NCI-H146 (cell line): Measurements from ENCODE around the gene CD44.

Experiments
- DNase-seq: peaks from one replicate; lab custom pipeline; 2025; lab: John Stamatoyannopoulos, UW

Gene CD44

GRCh38 chr11:35139722-35140282, 831 bp downstream of the CD44 start:
- DNase-seq, result peak; percentile 13

- no peak for DNase-seq
Observed at GRCh38 chr11:35141071-35141470, 2.1 kb downstream of the CD44 start.

DNA sequence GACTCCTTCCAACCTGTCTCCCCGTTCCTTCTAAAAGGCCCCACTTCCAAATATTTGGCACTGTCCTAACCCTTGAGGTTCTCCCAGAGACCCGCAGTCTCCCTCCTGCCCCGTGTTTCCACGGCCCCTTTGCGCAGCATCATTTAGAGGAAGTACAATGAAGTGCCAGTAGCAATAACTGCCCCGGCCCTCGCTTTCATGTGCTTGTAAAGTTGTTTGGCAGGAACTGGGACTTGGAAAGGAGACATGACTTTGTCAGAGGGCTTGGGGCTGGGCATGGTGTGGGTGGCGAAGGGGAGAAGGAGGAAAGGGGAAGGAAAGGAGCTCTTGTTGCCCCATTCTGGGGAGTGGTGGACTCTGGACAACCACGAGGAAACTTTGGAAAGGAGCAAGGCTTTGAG, 2.6 kb downstream of the CD44 start:
- DNase-seq, result no peak

DNA sequence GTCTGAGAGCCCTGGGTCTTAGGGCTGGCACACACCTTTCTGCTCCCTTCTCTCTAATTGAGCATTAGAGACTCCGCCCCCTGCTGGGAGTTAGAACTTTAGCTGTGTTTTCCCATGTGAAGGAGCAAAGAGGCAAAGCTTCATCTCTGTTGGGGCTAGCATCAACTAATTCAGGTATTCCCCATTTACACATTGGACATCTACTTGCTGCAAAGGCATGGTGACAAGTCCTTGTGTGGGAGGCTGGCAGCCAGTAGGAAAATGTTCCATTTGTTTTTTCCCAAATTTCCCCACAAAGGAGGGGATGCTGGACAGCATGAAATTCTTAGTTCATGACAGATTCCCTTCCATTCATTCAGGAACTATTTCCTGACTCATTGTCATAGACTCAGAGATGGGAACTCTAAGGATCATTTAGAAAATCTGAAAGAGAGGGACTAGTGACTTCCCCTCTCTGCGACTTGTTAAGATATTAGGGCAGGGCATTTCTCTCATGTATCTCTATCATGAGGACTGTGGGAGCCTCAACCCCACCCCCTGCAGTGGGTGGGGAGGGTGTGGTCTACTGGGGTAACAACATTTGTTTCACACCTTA, 3.6 kb downstream of the CD44 start:
- no peak for DNase-seq

DNA sequence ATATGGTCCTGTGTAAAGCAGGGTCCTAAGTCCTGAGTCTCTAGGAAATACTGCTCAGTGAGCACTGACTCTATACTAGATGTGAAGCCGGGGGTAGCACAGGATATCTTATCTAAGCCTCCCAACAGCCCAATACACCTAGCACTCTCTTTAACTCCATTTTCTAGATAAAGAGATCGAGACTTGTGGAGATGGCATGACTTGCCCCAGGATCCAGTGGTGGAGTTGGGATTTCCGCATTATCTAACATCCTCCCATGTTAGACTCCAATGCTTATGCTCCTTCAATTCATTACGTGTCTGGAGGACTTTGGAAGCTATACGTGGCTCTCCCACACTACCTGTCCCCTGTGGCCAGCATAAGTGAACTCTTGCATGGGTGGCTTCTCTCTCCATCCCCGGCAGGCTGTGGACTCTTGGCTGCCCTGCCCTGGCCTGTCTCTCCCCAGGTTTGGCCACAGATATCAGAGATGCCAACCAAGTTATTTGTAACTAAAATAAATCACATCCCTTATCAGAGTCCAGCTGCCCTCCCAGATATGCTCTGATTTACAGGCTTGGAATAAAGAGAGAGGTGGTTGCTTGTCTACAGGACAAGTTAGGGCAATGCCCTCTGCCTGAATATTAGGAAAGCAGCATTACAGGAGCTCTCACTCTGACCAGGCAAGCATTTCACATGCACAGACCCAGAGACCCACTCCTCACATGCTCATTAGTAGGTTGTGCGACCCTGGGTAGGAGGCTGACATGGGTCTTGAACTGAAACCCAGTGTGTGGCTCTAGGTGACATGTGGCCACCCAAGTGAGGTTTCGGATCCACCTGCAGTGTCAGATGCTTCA, 4.5 kb downstream of the CD44 start:
- DNase-seq, result no peak

DNA sequence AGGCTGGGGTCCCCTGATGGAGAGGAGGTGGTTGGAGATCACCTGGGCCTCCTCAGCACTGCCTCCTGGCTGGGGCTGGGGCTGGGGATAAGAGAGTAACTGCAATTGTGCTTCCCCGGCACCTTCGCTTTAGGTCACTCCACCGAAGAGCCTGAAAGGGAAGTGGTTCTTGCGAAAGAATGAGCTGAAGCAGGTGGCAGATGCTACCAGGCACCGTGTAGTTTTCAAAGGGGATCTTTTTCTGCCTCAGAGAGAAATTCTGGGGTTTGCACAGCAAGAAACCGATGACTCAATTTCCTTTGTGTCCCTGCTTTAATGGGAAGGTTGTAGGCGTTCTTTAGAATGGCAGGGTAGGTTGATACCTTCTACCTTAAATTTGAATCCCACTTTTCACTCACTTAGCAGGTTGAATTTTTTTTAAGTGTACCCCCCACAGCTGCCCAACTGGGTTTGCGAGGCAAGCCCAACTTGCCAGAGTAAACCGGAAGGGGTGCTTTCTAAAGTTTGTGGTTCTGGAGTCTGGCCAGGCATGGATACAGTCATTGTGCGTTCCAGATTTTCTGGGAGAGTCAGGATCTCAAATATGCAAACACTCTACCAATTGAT, 5.3 kb downstream of the CD44 start:
- DNase-seq, result no peak

GRCh38 chr11:35144806-35145205, 5.8 kb downstream of the CD44 start:
- DNase-seq, result no peak

DNA sequence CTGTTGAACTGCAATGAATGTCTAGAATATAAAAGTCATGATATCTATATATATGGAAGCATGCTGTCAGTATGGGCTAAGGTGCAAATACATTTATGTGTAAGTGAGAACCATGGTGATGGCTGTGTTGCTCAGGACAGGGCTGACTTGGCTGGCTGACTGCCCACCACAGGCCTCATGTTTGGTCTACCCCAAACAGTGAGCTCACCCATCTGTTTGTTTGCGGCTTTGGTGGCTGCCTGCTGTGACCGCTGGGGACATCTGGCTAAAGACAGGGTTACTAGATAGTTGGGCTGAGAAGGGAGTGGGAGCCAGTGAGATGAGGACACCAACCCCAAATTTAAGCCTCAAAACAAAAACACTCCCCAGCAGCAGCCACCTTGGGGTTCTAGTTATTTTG, 6.3 kb downstream of the CD44 start:
- peak; percentile 2 for DNase-seq

GRCh38 chr11:35146074-35146521, 7.1 kb downstream of the CD44 start:
- no peak for DNase-seq

GRCh38 chr11:35146711-35147110, 7.7 kb downstream of the CD44 start:
- DNase-seq, result no peak

GRCh38 chr11:35147235-35147634, 8.3 kb downstream of the CD44 start:
- no peak for DNase-seq

DNA sequence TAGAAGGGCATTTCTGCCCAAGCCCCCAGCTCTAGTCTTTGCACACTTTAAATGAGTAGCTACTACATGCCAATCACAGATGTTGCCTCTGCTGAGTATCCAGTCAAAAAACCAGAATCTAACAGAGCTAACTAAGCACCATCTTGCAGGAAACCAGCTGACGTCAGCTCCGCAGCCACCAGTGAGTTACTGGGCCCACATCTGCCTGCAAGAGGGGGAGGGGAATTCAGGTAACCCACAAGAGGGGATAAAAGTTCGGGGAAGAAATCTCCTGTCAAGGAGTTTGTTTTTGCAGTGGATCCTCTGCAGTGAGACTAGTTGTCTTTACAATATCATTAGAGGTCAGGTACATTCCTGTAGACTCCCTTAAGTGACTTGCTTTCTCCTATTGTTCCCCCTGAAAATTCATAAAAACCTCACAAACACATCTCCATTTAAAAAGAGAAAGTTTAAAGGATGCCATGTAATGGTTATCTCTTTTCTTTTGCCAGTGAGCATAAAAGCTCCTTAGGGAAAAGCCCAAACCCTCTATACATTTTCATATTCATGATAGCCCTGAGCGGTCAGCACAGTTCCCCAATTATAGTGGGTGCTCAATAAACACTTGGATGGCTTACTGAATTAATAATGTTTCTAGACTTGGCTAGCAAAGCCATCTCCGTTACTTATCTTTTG, 9.3 kb downstream of the CD44 start:
- no peak for DNase-seq

DNA sequence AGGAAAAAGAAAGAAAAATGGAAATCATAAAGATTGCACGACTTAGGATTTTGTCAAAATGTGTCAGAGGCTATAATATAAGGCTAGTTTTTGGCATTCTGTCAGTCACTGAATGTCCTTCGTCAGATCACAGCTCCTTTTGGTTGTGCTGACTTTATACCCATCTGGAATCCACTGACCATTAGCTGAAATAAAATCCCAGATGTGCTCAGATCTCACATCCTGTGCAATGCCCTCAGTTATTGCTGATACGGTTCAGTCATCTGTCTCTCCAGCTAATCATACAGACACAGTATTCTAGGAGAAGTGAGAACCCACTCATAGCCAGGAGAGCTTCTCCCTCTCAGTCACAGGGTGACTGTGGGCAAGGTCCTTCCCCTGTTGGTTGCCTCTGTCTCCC, 11.5 kb downstream of the CD44 start:
- no peak for DNase-seq

- DNase-seq, result no peak
Observed at GRCh38 chr11:35151241-35151640, 12.3 kb downstream of the CD44 start.

DNA sequence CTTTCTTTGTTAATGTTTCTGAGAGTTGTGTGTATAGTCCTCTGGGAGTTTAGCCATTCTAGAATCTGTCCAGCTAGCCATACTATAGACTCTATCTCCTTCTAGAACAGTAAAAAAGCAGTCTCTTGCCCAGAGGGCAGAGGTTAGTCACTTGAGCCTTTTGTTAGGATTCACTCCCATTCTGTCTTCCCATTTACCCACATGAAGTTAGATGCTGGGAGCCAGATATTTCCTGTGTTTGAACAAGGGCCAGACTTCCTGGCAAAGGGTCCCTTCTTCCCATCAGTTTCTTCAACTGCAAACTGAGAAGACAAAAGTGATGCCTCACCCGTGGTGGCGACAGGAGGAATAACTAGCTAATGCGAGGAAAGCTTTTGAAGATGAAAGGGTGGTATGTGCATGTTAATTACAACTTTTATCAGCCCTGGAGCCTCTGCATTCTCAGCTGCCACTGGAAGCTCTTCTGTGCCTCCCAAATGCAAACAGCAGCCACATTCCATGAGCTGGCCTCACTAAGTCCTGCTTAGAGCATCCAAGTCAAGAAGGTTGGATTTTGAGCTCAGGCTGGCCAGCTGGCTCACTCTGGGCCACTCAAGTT, 12.8 kb downstream of the CD44 start:
- DNase-seq, result no peak

GRCh38 chr11:35152575-35152974, 13.6 kb downstream of the CD44 start:
- no peak for DNase-seq

DNA sequence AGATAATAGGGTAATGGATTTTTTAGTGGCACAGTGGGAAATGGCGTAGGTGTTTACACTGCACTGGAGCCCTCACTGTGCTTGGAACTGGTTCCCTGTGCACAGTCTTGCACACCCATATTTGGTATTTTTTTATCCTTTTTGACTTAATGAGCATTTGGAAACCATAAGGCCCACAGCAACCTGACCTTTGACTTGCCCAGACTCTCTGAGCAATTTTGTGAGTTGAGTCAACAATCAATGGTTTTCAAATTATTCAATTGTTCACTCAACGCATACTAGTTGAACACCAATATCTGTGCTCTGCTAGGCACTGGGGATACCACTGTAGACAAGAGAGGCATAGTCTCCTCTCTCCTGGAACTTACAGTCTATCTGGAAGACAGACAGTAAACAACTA, 14.3 kb downstream of the CD44 start:
- DNase-seq, result no peak

DNA sequence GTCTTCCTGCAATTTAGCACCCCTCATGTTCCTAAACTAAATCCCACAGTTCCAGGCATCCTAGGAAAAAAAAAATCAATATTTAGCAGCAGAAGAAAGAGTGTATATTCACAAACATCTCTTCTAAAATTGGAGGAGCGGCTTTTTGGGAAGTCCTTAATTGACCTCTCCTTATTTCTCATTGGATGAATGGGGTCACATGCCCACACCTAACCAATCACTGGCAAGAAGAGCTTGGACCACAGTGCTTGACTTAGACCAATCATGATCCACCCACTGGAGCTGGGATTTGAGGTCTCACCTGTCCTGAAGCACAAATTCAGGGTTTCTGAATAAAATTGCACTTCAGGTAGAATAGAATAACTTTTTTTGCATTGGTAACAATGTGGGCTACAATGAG, 16.0 kb downstream of the CD44 start:
- DNase-seq, result no peak

DNA sequence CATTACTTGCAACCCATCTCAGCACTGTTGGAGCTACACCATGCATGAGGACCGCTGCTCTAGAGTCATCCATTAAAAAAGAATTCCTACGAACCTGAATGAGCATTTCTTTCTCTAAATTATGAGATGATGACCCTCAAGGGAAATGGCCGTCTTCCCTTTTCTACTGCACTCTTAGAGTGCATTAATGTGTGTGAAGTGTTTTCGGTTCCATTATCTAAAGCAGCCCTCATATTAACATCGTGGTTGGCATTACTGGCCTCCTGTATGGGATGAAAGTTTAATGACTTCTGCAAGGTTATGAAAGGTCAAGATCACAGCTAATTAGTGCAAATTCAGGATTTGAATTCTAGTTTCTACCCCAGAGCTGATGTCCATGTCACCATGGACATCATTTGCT, 16.7 kb downstream of the CD44 start:
- DNase-seq, result no peak

GRCh38 chr11:35157814-35158700, 19.1 kb downstream of the CD44 start:
- DNase-seq, result no peak
